Smooth muscle cell of the brain vasculature (primary cell): ENCODE results near the gene PRIMA1.

Experiments
- DNase-seq: peaks from one replicate; pipeline ENCODE4 v3.0.0-alpha.2; 2012; ENCODE audit warnings: low read depth, low spot score

The PRIMA1 gene

DNA sequence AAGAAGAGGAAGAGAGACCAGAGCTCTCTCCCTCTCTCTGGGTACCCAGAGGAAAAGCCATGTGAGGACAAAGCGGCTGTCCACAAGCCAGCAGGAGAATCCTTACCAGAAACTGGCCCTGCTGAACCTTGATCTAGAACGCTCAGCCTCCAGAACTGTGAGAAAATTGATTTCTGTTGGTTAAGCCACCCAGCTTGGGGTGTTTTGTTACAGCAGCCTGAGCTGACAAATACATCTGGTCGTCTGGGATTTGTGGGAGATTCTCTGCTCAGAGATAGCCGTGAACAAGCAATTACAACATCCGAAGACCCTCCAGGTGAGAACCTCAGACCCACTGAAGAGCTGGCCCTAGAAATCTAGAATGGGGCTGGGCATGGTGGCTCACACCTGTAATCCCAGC lies 6.5 kb upstream of the PRIMA1 start:
- no peak for DNase-seq

DNA sequence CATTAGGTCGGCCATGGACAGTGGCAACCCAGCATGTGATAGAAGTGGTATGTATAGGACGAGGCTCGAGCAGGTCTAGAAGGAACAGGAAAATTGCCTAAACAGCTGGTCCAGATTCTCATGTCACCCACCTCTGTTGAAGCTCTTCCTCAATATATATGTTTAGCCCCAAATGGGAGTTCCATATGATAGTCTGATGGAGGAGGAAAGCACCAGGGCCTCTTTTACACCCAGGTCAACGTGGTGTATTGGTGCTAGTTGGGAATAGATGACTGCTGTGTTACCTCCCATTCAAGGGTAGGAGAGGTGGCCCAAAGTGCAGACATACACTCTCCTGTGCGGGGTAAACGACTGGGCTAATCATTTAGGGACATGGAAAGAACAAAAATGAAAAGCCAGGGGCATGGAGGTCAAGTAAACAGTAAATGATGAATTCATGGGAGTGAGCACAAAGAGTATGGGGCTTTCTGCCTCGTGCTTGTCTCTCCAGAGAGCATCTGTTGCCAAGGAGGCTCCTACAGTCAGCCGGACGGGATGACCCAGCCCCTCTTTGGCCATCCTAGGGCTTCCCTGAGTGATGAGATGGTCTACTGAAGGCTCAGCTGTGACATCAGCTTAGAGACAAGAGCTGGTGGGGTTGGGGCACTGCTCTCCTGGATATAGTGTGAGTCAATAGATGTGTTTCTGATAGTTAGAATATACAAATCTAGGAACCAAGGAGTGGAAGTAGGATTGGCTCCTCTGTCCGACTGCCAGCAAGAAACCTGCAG lies 5.5 kb upstream of the PRIMA1 start:
- no peak for DNase-seq

DNA sequence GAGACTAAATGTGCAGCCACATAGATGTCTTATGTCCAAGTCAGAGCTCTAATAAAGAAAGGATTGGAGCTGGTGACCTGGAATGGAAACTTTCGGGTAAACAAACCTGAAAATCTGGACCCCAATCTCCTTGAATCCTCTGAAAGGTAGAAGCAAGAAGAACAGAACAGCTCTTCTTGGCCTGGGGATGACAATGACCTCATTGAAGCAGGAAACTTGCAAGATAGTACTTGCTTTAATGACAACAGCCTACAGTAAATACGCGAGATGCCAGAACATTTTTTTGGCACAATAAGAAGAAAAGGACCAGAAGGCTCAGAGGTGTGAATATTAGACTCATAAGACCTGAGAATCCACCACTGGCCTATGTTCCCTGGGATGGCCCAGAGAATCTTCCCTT lies 4.1 kb upstream of the PRIMA1 start:
- DNase-seq, result no peak

DNA sequence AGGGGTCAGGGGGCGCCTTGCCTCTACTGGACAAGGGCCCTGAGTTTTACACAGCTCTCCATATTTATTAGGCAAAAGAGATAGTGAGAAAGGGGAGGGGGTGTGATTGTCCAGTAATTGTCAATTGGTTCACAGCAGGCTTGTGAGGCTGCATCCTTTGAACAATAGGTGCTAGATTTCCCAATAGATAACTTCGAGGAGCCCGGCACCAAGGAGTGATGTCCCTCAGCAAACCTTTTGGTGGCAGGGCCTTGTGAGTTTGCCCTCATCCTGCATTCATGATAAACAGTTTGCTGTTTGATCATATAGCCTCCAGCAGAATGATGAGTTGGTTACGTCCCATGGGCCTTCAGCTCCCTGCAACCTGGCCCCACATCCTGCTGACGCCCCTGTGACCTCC lies 2.7 kb upstream of the PRIMA1 start:
- no peak for DNase-seq

DNA sequence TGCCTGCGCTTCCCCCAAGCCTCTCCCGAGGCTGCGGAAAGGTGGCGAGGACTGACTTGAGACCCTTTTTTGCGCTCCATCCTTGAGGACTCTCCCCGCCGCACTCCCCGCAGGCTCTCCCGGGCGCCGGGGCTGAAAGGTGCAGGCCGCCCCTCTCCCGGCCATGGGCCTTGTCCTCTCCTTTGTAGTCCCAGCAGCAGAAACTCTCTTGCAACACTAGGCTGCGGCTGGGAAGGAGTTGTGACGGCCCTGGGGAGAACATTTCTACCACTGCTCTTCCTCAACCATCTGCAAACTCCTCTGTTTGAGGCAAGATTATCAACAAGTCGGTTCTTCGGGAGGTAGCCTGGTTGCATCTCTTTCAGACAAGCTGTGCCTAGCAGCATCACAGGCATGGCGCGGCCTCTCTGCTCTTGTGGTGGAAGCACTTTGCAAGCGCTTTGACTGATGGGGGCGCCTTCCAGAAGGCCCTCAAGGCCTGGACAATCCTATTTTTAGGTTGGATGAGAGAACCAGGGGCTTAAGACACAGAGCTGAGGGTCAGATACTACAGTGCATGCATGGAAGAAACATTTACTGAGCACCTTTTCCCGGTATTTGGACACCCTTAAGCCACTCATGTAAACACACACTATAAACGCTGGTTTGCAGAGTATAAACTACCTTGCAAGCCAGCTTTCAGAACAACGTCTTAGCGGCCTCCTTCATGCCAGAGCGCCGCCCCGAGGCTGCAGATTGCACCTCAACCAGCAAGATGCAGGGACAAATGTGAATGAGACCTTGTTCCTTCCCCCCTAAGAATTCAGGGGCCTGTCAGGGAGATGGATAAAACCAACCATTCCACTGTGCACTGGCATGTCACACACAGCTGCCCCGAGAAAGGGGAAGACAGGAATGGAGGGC lies 1.2 kb upstream of the PRIMA1 start:
- no peak for DNase-seq

DNA sequence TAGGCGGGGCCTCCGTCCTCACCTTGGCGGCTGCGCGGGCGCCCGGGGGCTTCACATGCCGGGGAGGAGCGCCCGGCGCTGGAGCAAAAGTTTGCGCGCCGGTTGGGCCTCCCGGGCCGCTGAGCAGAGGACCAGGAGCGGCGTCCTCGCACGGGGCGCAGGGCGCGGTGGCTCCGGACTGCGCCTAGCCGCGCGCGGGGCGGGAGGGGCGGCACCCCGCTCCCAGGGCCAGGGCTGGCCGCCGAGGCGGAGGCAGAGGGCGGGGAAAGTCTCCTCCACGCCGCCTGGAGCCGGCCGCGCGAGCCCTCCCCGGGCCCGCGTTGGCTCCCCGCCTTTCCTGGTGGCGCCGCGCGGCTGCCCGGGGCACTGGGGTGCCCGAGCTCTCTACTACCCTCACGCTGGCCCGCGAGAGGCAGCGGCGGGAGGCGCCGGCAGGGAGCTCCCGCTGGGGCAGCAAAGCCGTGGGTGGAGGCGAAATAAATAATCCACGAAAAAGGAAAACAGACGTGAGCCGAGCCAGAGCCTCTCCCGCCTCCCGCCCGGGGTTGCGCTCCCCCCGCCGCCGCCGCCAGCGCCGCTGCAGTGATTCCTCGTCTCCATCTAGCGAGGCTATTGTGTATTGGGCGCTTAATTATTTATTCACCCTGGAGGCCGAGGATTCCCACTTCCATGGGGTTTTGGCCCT lies 400 bp upstream of the PRIMA1 start:
- DNase-seq, result no peak

DNA sequence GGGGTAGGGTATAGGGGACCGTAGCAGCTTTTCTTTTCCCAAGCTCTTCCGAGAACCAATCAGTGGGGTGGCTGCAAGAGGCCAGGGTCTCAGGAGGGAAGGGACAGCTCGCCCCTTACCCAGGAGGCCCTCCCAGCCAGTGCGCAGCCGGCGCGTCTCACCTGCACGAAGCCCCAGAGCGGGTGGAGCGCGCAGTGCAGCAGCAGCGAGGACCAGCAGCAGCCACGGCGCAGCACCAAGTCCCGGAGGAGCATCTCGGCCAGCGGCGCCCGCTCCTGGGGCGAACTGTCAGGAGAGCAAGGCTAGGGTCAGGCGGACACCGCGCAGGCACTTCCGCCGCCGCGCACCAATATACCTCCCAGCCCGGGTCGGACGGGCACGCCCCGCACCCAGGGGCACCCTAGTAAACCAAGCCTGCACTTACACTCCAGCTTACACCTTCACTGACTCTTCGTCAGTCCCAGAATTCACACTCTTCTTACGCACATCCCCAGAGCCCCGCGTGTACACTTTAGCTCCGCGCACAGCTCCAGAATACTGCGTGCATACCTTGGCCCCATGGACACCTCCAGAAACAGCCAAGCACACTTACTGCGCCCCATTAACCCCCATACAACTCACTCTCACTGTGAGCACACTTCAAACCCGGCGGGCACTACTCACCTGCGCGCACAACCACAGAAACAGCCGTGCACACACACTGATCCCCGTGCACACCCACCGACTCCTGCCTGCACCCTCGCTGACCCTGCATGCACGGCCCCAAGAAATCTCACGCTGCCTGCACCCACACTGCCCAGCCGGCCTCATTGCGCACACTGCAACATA lies 606 bp downstream of the PRIMA1 start:
- DNase-seq, result no peak

DNA sequence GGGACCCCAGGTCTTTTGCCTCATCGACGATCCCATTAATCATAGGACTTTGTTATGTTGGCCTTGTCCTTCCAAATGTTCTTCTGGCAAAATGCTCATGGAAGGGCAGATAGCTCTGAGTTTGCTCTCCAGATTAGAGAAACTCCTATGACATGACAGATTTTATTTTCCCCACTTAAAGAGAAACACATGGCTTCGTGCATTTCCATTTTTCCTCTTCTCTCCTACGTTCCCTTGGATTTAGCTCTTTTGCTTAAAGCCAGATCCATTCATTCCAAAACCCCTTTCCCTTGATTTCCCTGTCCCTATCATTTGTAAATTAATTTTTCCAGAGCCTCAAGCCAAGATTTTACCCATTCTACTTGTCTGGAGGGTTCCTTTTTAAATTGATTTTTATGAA lies 2.9 kb downstream of the PRIMA1 start:
- no peak for DNase-seq

DNA sequence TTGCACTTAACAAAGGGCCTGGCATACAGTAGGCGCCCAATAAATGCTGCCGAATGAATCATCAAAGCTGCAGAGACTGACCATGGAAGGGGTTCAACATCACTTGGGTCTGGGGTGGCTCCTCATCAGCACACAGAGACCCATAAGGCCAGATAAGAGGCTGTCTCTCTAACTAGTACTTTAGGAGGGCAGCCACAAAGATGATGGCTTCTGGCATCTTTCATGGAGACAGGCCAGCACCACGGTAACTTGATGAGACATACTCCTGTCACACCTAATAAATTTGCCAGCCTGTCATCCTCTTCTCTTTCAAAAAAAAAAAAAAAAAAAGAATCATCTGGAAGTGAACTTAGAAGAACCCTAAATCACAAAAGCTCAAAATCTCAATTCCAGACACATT lies 3.4 kb downstream of the PRIMA1 start:
- DNase-seq, result no peak

DNA sequence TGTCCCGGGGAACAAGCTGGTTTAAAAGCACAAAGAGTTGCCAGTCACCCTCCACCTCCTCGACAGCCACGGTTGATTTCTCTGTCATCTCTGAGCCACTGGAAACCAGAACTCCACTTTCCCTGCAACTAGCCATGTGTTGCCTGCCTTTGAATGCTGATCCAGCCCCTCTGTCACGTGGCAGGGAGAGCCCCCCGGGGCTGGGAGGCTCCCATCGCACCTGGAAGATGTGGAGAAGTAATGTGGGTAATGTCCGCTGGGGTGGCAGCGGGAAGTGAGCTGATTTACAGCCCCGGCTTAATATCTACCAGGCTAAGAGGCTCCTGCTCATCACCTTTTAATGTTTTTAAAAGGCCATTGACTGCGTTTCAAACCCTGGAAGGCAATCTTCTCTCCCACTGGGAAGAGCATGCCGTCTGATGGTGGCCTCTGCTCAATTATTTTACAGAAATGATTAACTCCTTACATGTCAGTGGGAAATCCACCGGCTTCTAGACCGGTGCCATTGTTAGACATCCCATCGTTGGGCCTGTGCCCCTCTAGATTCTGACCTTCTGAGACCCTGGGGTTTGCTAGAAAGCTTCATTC lies 7.4 kb downstream of the PRIMA1 start:
- DNase-seq, result no peak

DNA sequence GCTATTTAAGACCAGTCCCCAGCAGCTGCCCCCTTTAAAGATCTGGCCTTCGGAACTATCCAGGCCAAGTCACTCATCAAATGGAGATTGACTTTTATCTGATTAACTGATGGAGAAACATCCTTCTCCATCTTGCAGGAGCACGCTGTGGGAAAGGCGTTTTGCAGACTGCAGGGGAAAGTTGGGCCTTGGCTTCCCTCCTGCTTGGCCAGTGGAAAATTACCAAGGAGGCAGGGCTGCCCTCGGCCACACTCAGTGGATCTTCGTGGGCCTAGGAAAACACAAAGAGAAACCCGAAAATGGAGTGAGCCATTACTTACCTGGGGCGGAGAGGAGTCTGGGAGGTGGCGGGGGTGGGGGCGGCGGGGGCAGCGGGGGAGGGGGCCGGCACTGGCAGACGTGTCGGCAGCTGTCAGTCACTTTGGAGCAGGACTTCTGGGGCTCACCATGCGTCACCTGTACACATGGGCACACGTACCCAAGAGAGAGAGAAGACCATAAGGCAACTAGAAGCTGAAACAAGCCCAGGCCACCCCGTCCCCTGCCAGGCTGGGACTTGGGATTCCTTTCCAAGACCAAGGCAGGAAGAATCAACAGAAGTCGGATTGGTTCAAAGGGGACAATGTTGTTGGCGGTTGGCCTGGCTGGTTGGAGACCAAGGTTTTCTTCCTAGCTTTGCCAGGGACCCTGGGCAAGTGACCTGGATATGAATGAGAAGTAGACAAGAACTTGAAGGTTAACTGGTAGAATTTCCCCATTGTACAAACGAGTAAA lies 9.2 kb downstream of the PRIMA1 start:
- no peak for DNase-seq

DNA sequence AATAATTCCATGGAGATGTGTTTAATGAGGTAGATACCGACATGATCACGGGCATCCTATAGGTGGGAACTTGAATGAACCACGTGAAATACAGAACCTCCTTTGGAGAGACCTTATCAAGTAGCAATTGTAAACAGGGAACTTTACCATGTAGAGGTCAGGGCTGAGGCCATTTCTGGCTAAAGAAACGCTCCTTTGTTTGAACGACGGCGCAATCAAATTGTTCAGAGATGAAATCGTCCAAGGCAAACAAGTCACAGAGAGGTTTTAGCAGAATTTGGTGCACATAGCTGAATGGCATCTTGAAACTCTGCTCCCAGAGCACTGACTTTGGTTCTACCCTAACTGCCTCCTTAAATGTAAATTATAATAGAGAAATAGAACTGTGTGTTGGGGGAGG lies 9.8 kb downstream of the PRIMA1 start:
- DNase-seq, result no peak

DNA sequence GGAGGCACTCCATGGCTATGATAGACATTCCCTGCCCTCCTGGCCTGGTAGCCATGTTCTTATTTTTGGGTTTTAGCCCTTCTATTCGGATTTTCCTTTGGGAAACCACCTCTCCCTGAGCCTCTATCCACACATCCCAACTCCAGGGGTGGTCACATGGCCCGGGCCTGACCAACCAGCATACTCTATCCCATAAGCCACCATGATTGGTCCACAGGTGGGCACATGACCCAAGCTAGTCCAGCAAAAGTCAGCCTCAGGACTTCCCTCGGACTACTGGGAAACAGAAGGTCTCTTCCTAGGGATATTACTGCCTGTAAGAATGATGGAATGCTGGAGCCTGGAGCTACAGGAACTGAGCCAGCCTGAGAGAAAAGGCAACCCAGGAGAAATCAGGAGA lies 12.5 kb downstream of the PRIMA1 start:
- DNase-seq, result no peak

DNA sequence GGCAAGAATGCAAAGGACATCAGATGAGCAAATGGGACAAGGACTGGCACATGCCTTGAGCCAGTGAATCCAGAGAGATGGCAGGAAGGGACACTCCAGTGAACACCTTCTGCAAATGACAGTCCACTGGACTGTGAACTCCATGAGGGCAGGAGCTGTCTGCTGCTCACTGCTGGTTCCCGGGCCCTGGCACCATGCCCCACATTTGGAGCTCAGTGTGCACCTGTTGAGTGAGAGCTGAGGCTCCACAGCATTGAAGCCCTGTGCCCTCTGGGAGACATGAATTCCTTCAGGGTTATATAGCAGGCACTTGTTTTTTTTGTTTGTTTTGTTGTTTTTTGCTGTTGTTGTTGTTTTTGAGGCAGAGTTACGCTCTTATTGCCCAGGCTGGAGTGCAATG lies 13.1 kb downstream of the PRIMA1 start:
- DNase-seq, result no peak

DNA sequence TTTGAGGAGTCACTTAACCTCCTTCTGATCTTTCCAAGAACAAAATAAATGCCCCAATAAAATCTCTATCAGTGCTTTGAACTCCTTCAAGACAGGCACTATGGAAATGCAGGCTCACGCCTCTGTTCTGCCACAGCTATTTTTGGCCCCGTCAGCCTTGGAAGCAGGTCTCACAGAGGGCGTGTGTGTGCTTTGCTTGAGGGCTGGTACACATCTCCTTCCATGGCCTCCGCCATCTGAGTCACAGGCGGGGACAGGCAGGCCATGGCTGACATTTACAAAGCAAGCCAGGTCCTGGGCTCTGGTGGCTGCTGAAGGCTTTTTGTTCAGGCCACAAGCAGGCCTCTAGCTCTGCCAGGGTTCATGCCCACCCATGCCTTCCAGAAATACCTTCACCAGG lies 16.0 kb downstream of the PRIMA1 start:
- no peak for DNase-seq

DNA sequence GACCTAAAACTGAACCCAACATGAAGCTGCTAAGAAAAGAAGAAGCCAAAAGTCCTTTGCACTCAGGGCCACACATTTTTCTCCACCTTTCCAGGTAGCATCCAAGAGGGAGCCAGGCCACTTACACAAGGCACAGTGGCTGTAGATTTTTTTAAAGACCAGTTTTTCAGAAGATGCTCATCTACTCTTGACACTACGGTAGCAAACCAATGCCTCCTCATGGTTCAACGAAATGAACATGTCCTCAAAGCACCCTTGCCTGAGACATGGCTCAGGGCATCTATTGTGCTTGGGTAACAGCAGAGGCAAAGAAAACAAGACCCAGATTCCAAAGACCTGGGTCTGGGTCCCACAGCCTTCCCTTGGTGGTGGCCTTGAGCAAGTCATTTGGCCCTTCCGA lies 22.3 kb downstream of the PRIMA1 start:
- DNase-seq, result no peak

DNA sequence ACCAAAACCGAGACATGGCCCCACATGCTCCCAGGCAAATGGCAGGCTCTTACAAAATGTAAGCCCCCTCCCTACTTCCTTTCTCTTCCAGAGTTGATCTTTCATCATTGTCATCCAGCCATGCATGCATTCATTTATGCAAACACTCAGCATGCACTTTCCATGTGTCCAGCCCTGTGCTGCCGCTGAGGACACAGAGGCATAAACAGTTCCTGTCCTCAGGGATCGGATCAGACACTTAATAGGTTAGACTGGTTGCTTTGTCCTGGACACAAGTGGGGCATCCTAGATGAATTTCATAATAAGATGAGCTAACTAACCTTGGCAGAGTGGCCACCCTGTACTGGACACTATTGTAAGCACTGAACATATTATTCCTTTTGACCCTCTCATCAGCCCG lies 23.1 kb downstream of the PRIMA1 start:
- no peak for DNase-seq

DNA sequence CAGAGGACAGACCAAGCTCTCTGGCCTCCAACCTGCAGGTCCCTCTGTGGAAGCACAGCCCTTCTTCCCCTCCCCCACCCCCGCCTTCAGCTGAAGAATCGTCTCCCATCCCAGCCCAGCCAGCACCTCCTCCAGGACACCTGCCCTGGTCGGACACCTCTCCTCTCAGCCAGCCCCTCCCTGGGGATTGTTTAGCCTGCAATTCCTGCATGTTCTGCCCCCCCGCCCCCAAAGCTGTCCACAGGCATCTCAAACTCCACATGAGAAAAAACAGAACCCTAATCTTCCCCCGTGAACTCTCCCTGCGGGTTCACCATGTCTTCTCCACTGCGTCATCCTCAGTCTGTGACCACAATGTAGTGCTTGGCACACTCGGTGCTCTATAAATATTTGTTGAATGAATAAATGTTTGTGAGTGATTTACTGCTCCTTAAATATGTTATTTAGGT lies 24.1 kb downstream of the PRIMA1 start:
- no peak for DNase-seq

DNA sequence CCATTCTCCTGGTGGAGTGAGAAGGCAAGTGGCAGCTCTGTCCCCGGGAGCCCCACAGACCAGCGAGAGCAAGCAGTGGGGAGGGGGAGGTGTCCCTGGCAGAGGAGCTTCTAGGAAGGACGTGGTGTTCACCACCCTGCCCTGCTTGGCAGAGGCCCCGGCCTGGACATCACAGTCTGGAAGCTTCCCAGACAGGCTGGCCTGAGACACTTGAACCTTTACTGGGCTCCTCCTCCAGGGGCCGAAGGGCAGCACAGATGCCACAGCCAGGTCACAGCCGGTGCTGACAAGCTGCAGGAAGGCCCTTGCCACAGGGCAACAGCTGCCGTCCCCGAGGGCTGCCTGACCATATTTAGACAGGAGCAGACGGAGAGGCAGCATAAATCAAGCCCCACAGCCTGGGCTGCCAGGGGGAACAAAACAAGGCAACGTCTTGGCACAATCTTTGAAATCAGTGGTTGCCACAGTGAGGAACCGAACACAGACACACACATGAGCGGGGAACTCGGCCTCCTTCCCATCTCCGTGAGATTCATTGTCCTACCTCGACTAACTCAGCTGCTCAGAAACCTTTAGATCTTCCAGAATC lies 28.5 kb downstream of the PRIMA1 start:
- no peak for DNase-seq

DNA sequence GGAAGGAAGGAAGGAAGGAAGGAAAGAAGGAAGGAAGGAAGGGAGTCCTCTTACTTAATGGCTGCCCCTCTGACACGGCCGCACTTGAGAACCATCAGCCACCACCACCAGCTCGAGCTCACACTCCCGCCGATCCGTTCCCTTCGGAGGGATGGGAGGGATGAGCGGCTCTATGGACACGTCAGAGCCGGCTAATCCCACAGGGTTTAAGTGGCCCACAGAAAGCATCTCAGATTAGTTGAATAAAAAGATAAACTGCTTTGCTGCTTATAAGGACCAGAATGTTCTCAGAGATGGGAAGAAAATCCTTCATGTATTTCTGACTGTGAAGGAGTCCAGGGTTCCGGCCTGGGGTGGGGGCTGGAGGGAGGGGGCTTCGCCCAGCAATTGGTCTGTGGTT lies 31.1 kb downstream of the PRIMA1 start:
- no peak for DNase-seq
